HG03064 (cell line): ENCODE data around the gene ACP6.

ENCODE experiments used
- ATAC-seq: cut with Tn5 transposase; IDR thresholded peaks from one replicate; pipeline ENCODE4 v1.9.1; 2021; ENCODE audit warnings: low read depth; ENCODE audit not compliant: unreplicated experiment

ACP6 gene

GRCh38 chr1:147652306-147652705 is 18.0 kb downstream of the ACP6 start:
- no peak for ATAC-seq

- no peak for ATAC-seq
Measured at GRCh38 chr1:147651466-147651865, 18.9 kb downstream of the ACP6 start.

GRCh38 chr1:147648933-147649332 is 21.4 kb downstream of the ACP6 start:
- no peak for ATAC-seq

- no peak for ATAC-seq
Measured at GRCh38 chr1:147647796-147648633, 22.3 kb downstream of the ACP6 start.

- ATAC-seq, result no peak
Measured at GRCh38 chr1:147643974-147644373, 26.4 kb downstream of the ACP6 start.

GRCh38 chr1:147641695-147642592 is 28.4 kb downstream of the ACP6 start:
- ATAC-seq, result no peak

- no peak for ATAC-seq
Measured at GRCh38 chr1:147641291-147641690, 29.0 kb downstream of the ACP6 start.

GRCh38 chr1:147640553-147641165 is 29.7 kb downstream of the ACP6 start:
- peak; percentile 73 for ATAC-seq

GRCh38 chr1:147636314-147636713 is 34.0 kb downstream of the ACP6 start:
- no peak for ATAC-seq

GRCh38 chr1:147635342-147635741 is 35.0 kb downstream of the ACP6 start:
- no peak for ATAC-seq

- no peak for ATAC-seq
Measured at GRCh38 chr1:147634645-147635044, 35.7 kb downstream of the ACP6 start.

GRCh38 chr1:147633759-147634158 is 36.6 kb downstream of the ACP6 start:
- no peak for ATAC-seq

GRCh38 chr1:147631839-147632238 is 38.5 kb downstream of the ACP6 start:
- no peak for ATAC-seq

- ATAC-seq, result no peak
Measured at GRCh38 chr1:147630447-147630846, 39.9 kb downstream of the ACP6 start.

- ATAC-seq, result no peak
Measured at GRCh38 chr1:147630022-147630421, 40.3 kb downstream of the ACP6 start.

- ATAC-seq, result no peak
Measured at GRCh38 chr1:147628441-147628840, 41.9 kb downstream of the ACP6 start.

GRCh38 chr1:147627435-147628110 is 42.8 kb downstream of the ACP6 start:
- no peak for ATAC-seq

GRCh38 chr1:147626739-147627138 is 43.6 kb downstream of the ACP6 start:
- no peak for ATAC-seq

GRCh38 chr1:147626291-147626690 is 44.0 kb downstream of the ACP6 start:
- ATAC-seq, result no peak

- ATAC-seq, result no peak
Measured at GRCh38 chr1:147625362-147625995, 44.8 kb downstream of the ACP6 start.
